Measurements from ENCODE around the gene ARVCF. TPM values are rescaled to one million over a fixed set of nuclear protein-coding genes. Genes with fewer than 3 reads are reported as not detected.

The ARVCF gene
- total RNA-seq, 4 donors from 2014 or later: 25.2 to 53.7 (median 38.1) TPM

- intact Hi-C loops (cut with DNase I; ENCODE audit: low total_unique reads): loop anchor here (10.0 kb wide), 1 partner anchor 65 kb away; no protein-coding TSS in a partner anchor
- TF ChIP-seq CTCF (IDR thresholded peaks at IDR 0.05): no peak
- TF ChIP-seq POLR2A (IDR thresholded peaks at IDR 0.05): no peak
- no peak for DNase-seq (ENCODE audit: low spot score in 2 of 2)
- WGBS, 2 donors: 91 to 93% methylated on average over 8 to 9 of the region's 9 CpGs
- no peak overlapping the region for H3K4me3 ChIP-seq (ENCODE audit: low read depth, poor library complexity, severe bottlenecking)
Observed at GRCh38 chr22:20029550-20030225, 13.1 kb upstream of the ARVCF start.

- DNase-seq (ENCODE audit: low spot score in 2 of 2): no peak
- intact Hi-C loops (cut with DNase I; ENCODE audit: low total_unique reads): no loop called here
- TF ChIP-seq CTCF (IDR thresholded peaks at IDR 0.05): no peak
- WGBS, 2 donors: 73 to 77% methylated on average over 16 of the region's 16 CpGs
- no peak overlapping the region for H3K4me3 ChIP-seq (ENCODE audit: low read depth, poor library complexity, severe bottlenecking)
Observed at GRCh38 chr22:20028855-20029549, 12.4 kb upstream of the ARVCF start.

GRCh38 chr22:20027966-20028854, 11.6 kb upstream of the ARVCF start:
- 84 to 85% methylated on average over 12 of the region's 12 CpGs for WGBS, 2 donors
- intact Hi-C loops (cut with DNase I; ENCODE audit: low total_unique reads): no loop called here
- H3K4me3 ChIP-seq (ENCODE audit: low read depth, poor library complexity, severe bottlenecking): no peak overlapping the region
- no peak for DNase-seq (ENCODE audit: low spot score in 2 of 2)
- TF ChIP-seq CTCF (IDR thresholded peaks at IDR 0.05) (no peak), POLR2A (IDR thresholded peaks at IDR 0.05) (no peak)

GRCh38 chr22:20026996-20027601, 10.5 kb upstream of the ARVCF start:
- TF ChIP-seq CTCF (IDR thresholded peaks at IDR 0.05): no peak
- TF ChIP-seq POLR2A (IDR thresholded peaks at IDR 0.05): no peak
- no peak for DNase-seq (ENCODE audit: low spot score in 2 of 2)
- H3K4me3 ChIP-seq (ENCODE audit: low read depth, poor library complexity, severe bottlenecking): no peak overlapping the region
- intact Hi-C loops (cut with DNase I; ENCODE audit: low total_unique reads): no loop called here
- 81 to 84% methylated on average over 12 of the region's 12 CpGs for WGBS, 2 donors

- H3K4me3 ChIP-seq (ENCODE audit: low read depth, poor library complexity, severe bottlenecking): no peak overlapping the region
- 87 to 88% methylated on average over 13 of the region's 13 CpGs for WGBS, 2 donors
- TF ChIP-seq CTCF (IDR thresholded peaks at IDR 0.05): no peak
- TF ChIP-seq POLR2A (IDR thresholded peaks at IDR 0.05): no peak
- intact Hi-C loops (cut with DNase I; ENCODE audit: low total_unique reads): no loop called here
- no peak for DNase-seq (ENCODE audit: low spot score in 2 of 2)
Observed at GRCh38 chr22:20026204-20026908, 9.7 kb upstream of the ARVCF start.
